Endodermal cell (in vitro differentiated cells): ENCODE measurements around the gene APPL2. TPM values are rescaled to one million over a fixed set of nuclear protein-coding genes. Genes with fewer than 3 reads are reported as not detected.

Experiments used
- DNase-seq: peaks from one replicate; pipeline ENCODE4 v3.0.0-alpha.2; 2017
- H3K27ac ChIP-seq: 2 replicates; pipeline ENCODE4 v1.5.1; 2013; ENCODE audit warnings: mild to moderate bottlenecking, low read depth, low read length, moderate library complexity
- H3K27me3 ChIP-seq: 2 replicates; pipeline ENCODE4 v1.6.1; 2013; ENCODE audit warnings: mild to moderate bottlenecking, low read length, moderate library complexity; ENCODE audit not compliant: insufficient read depth, control insufficient read depth, poor library complexity, severe bottlenecking
- H3K36me3 ChIP-seq: 2 replicates; pipeline ENCODE4 v1.7.0; 2013; ENCODE audit warnings: mild to moderate bottlenecking, low read length, moderate library complexity; ENCODE audit not compliant: control insufficient read depth, insufficient read depth
- H3K4me1 ChIP-seq: one replicate; pipeline ENCODE4 v1.7.0; 2013; ENCODE audit warnings: low read length; ENCODE audit not compliant: control insufficient read depth, insufficient read depth
- H3K4me3 ChIP-seq: 2 replicates; pipeline ENCODE4 v1.5.1; 2013; ENCODE audit warnings: mild to moderate bottlenecking, low read length, moderate library complexity
- H3K9ac ChIP-seq: 2 replicates; pipeline ENCODE4 v1.6.1; 2013; ENCODE audit warnings: mild to moderate bottlenecking, low read length, moderate library complexity; ENCODE audit not compliant: poor library complexity, severe bottlenecking; ENCODE audit errors: extremely low read depth
- H3K9me3 ChIP-seq: 2 replicates; pipeline ENCODE4 v1.6.1; 2013; ENCODE audit warnings: mild to moderate bottlenecking, low read length, moderate library complexity; ENCODE audit not compliant: control insufficient read depth
- H3K27ac Mint-ChIP-seq: 2 replicates; pipeline ENCODE4 v1.8.0; 2020; ENCODE audit warnings: mixed read lengths
- H3K27me3 Mint-ChIP-seq: 2 replicates; pipeline ENCODE4 v1.8.0; 2021; ENCODE audit warnings: mild to moderate bottlenecking, mixed read lengths; ENCODE audit not compliant: insufficient read depth
- H3K36me3 Mint-ChIP-seq: 2 replicates; pipeline ENCODE4 v1.8.0; 2020; ENCODE audit warnings: low read depth, mixed read lengths
- H3K4me1 Mint-ChIP-seq: 2 replicates; pipeline ENCODE4 v1.8.0; 2020; ENCODE audit warnings: mixed read lengths
- H3K4me3 Mint-ChIP-seq: 2 replicates; pipeline ENCODE4 v1.8.0; 2020; ENCODE audit warnings: mild to moderate bottlenecking, moderate library complexity, mixed read lengths
- H3K9me3 Mint-ChIP-seq: 2 replicates; pipeline ENCODE4 v1.8.0; 2020; ENCODE audit warnings: mild to moderate bottlenecking, mixed read lengths
- CTCF ChIP-seq: fragments of 200-600 bp; sonication (generic); conservative IDR thresholded peaks from 2 replicates; pipeline ENCODE4 v1.5.0; 2021; ENCODE audit warnings: antibody characterized with exemption, mild to moderate bottlenecking
- whole genome bisulfite sequencing, 2 experiments: methylation state at CpG; one replicate each; pipeline versions ENCODE4 v1.1.5 to v1.1.7; 2013; ENCODE audit warnings: missing lambda C conversion rate in 2 of 2, mixed read lengths in 1 of 2; ENCODE audit not compliant: insufficient coverage in 1 of 2, insufficient read length in 1 of 2; 5-methylcytosine and 5-hydroxymethylcytosine counted together
- total RNA-seq, 2 donors: library from RNA; stranded (reverse); fragmentation: NEBNext Ultra II Directional in 1 of 2; extraction: Animal tissue kit (Norgen Biotek cat#: 25700) in 1 of 2; gene quantifications; 2 replicates in 1 of 2; 3 replicates in 1 of 2; pipeline ENCODE4 v1.2.1, GENCODE V29; 2021

APPL2 gene
- total RNA-seq, 2 donors from 2014 or later, result 31.8 to 35.2 TPM

GRCh38 chr12:105138248-105138647 is 97.7 kb downstream of the APPL2 start:
- Mint-ChIP-seq H3K27me3 (no peaks in the 10 kb centered on the region), H3K4me3 (no peak overlapping the region), H3K36me3 (peaks cover 55% of the 10 kb centered on the region), H3K27ac (no peak overlapping the region), H3K9me3 (peaks cover 6% of the 10 kb centered on the region), H3K4me1 (peaks cover 18% of the 10 kb centered on the region)
- Histone ChIP-seq H3K36me3 (peaks cover 92% of the 10 kb centered on the region), H3K27ac (no peak overlapping the region), H3K27me3 (no peaks in the 10 kb centered on the region), H3K9ac (no peak overlapping the region), H3K4me3 (no peak overlapping the region), H3K9me3 (no peaks in the 10 kb centered on the region), H3K4me1 (peaks cover 10% of the 10 kb centered on the region)
- 94 to 100% methylated on average over 2 of the region's 2 CpGs for WGBS, 2 experiments
- no peak for TF ChIP-seq CTCF
- DNase-seq, result no peak

Other genes with a start within 250 kb of the APPL2 start
- gene NOPCHAP1, start 249.9 kb downstream of the APPL2 start, total RNA-seq, result 10 to 100 TPM; 26.1 to 29.1 TPM
- under 1 TPM; 0.22 to 0.27 TPM for gene ALDH1L2, start 151.7 kb downstream of the APPL2 start, total RNA-seq
- gene WASHC4, start 128.4 kb downstream of the APPL2 start, total RNA-seq, result 10 to 100 TPM; 39.7 to 40.6 TPM
- gene C12orf75, start 94.5 kb upstream of the APPL2 start, total RNA-seq, result 10 to 100 TPM; 43.7 to 57.0 TPM